ENCODE data around the gene SREBF1. TPM values are rescaled to one million over a fixed set of nuclear protein-coding genes. Genes with fewer than 3 reads are reported as not detected.

SREBF1 gene
- total RNA-seq, 4 donors from 2014 or later: 118 to 226 (median 185) TPM

DNA sequence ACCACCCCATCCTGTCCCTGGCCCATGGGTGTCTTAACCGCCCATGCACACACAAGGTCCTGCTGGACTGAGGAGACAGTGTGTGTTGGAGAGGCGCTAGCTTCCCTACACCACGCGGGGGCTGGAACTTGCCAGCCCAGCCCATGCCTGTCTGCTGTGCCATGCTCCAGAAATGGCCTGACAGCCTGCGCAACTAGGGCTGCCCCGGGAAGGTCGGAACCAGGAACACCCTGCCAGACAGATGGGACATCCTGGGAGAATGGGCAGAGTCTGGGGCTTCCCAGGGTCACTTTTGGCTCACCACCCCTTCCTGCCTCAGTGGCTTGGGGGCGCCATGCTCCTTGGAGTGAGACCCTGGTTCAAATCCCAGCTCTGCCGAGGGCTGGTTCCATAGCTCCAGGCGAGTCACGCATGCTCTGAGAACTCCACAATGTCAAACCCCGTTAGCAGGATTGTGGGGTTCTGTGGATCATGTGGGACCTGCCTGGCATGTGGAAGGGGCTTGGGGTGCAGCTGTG lies 36.2 kb downstream of the SREBF1 start:
- no peak overlapping the region for H3K27ac ChIP-seq
- H3K9me3 ChIP-seq: no peaks in the 10 kb centered on the region
- no peaks in the 10 kb centered on the region for H3K4me1 ChIP-seq
- H3K36me3 ChIP-seq: peaks cover 0 to 50% (median 0%) of the 10 kb centered on the region in 3 donors
- no peak for DNase-seq
- H3K27me3 ChIP-seq: no peaks in the 10 kb centered on the region
- H3K4me3 ChIP-seq: no peak overlapping the region
- no peak for TF ChIP-seq POLR2A (IDR thresholded peaks at IDR 0.05)
- TF ChIP-seq, protein P1, sequence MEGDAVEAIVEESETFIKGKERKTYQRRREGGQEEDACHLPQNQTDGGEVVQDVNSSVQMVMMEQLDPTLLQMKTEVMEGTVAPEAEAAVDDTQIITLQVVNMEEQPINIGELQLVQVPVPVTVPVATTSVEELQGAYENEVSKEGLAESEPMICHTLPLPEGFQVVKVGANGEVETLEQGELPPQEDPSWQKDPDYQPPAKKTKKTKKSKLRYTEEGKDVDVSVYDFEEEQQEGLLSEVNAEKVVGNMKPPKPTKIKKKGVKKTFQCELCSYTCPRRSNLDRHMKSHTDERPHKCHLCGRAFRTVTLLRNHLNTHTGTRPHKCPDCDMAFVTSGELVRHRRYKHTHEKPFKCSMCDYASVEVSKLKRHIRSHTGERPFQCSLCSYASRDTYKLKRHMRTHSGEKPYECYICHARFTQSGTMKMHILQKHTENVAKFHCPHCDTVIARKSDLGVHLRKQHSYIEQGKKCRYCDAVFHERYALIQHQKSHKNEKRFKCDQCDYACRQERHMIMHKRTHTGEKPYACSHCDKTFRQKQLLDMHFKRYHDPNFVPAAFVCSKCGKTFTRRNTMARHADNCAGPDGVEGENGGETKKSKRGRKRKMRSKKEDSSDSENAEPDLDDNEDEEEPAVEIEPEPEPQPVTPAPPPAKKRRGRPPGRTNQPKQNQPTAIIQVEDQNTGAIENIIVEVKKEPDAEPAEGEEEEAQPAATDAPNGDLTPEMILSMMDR (IDR thresholded peaks at IDR 0.05): no peak

DNA sequence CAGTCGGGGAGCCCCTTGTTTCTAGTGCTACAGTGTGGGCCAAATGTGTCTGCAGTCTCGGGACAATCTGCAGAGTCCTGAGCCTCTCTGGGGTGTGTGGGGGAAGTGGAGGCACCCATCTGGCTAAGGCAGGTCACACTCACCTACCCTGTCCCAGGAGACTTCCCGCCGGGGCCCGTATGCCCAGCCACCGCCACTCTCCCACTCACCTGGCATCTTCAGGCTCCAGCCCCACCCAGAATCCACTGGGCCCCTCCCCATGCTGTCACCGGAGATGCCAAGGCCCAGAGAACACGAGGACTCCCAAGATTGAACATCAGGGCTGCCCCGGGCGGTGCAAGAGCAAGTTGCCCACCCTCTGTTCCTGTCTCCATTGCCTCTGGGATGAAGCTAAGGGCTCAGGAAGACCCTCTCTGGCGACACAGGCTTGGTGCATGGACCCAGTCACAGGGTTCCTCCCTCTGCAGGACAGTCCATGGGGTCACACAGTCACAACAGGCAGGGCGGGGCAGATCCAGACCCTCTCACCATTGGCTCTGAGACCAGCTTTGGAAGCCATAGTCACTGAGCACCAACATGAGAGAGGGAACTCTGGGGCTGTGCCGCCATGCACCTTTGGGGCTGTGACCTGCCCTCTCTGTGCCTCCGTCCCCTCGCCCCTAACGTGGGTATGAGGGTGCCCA lies 38.1 kb downstream of the SREBF1 start:
- Histone ChIP-seq H3K4me1 (peaks cover 0 to 1% (median 0%) of the 10 kb centered on the region in 4 donors), H3K27ac (no peak overlapping the region), H3K4me3 (no peak overlapping the region), H3K27me3 (no peaks in the 10 kb centered on the region), H3K9me3 (no peaks in the 10 kb centered on the region), H3K36me3 (peaks cover 0 to 50% (median 0%) of the 10 kb centered on the region in 3 donors)
- no peak for DNase-seq
- TF ChIP-seq POLR2A (IDR thresholded peaks at IDR 0.05): no peak
- TF ChIP-seq, protein P1 (IDR thresholded peaks at IDR 0.05): no peak

DNA sequence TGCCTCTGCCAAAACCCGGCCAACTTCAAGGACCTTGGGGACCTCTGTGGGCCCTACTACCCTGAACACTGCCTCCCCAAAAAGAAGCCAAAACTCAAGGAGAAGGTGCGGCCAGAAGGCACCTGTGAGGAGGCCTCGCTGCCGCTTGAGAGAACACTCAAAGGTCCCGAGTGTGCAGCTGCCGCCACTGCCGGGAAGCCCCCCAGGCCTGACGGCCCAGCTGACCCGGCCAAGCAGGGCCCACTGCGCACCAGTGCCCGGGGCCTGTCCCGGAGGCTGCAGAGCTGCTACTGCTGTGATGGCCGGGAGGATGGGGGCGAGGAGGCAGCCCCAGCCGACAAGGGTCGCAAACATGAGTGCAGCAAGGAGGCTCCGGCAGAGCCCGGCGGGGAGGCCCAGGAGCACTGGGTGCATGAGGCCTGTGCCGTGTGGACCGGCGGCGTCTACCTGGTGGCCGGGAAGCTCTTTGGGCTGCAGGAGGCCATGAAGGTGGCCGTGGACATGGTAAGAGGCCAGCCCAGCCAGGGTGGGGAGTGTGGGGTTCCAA lies 38.7 kb downstream of the SREBF1 start:
- Histone ChIP-seq H3K4me3 (no peak overlapping the region), H3K27ac (no peak overlapping the region), H3K9me3 (no peaks in the 10 kb centered on the region), H3K36me3 (peaks cover 0 to 53% (median 0%) of the 10 kb centered on the region in 3 donors), H3K4me1 (peaks cover 0 to 7% (median under 1%) of the 10 kb centered on the region in 4 donors), H3K27me3 (no peaks in the 10 kb centered on the region)
- TF ChIP-seq, protein P1 (IDR thresholded peaks at IDR 0.05): no peak
- no peak for TF ChIP-seq POLR2A (IDR thresholded peaks at IDR 0.05)
- DNase-seq: no peak

DNA sequence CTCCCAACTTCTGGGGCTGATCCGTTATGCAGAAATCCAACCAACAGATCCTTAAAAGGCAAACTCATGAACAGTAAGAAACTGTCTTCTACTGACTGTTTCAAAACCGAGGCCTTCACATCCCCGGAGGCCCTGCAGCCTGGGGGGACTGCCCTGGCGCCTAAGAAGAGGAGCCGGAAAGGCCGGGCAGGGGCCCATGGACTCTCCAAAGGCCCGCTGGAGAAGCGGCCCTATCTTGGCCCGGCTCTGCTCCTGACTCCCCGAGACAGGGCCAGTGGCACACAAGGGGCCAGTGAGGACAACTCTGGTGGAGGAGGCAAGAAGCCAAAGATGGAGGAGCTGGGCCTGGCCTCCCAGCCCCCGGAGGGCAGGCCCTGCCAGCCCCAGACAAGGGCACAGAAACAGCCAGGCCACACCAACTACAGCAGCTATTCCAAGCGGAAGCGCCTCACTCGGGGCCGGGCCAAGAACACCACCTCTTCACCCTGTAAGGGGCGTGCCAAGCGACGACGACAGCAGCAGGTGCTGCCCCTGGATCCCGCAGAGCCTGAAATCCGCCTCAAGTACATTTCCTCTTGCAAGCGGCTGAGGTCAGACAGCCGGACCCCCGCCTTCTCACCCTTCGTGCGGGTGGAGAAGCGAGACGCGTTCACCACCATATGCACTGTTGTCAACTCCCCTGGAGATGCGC lies 39.5 kb downstream of the SREBF1 start:
- DNase-seq: no peak
- no peaks in the 10 kb centered on the region for H3K27me3 ChIP-seq
- H3K27ac ChIP-seq: no peak overlapping the region
- no peak overlapping the region for H3K4me3 ChIP-seq
- peaks cover 0 to 16% (median 2%) of the 10 kb centered on the region in 4 donors for H3K4me1 ChIP-seq
- no peaks in the 10 kb centered on the region for H3K9me3 ChIP-seq
- H3K36me3 ChIP-seq: peaks cover 0 to 53% (median 0%) of the 10 kb centered on the region in 3 donors
- TF ChIP-seq, protein P1 (IDR thresholded peaks at IDR 0.05): no peak
- no peak for TF ChIP-seq POLR2A (IDR thresholded peaks at IDR 0.05)

DNA sequence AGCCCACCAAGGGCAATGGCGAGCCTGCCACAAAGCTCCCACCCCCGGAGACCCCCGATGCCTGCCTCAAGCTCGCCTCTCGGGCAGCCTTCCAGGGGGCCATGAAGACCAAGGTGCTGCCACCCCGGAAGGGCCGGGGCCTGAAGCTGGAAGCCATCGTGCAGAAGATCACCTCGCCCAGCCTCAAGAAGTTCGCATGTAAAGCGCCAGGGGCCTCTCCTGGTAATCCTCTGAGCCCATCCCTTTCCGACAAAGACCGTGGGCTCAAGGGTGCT lies 40.1 kb downstream of the SREBF1 start:
- Histone ChIP-seq H3K4me3 (no peak overlapping the region), H3K27ac (no peak overlapping the region), H3K9me3 (no peaks in the 10 kb centered on the region), H3K4me1 (peaks cover 0 to 21% (median 2%) of the 10 kb centered on the region in 4 donors), H3K36me3 (peaks cover 0 to 53% (median 0%) of the 10 kb centered on the region in 3 donors), H3K27me3 (no peaks in the 10 kb centered on the region)
- DNase-seq: no peak
- TF ChIP-seq POLR2A (IDR thresholded peaks at IDR 0.05): no peak
- TF ChIP-seq, protein P1 (IDR thresholded peaks at IDR 0.05): no peak
